CD4-positive, CD25-positive, alpha-beta regulatory T cell (primary cell): ENCODE results near the gene RIN3. TPM values are rescaled to one million over a fixed set of nuclear protein-coding genes. Genes with fewer than 3 reads are reported as not detected.
"Not testable (repeated sequence)": the region's sequence is repeated elsewhere in the genome, so short reads cannot be mapped to it uniquely, and the experiment has no call there.

Experiments used
- ATAC-seq, 2 donors: fragments of 150-1000 bp; cut with Tn5 transposase; one replicate each; pipeline ENCODE4 v1.10.0; 2021; ENCODE audit warnings: low read depth in 2 of 2, moderate number of reproducible peaks in 2 of 2, moderate library complexity in 1 of 2
- DNase-seq, 3 donors: peaks; one replicate each; pipeline versions ENCODE4 v3.0.0 to v3.0.0-alpha.2; 2012 to 2022; ENCODE audit warnings: mixed read lengths in 1 of 3
- H3K27ac ChIP-seq: one replicate; pipeline ENCODE4 v1.7.0; 2013; ENCODE audit warnings: mild to moderate bottlenecking, low read length; ENCODE audit not compliant: insufficient read depth, poor library complexity, severe bottlenecking
- H3K27me3 ChIP-seq: one replicate; pipeline ENCODE4 v1.7.0; 2013; ENCODE audit warnings: low read length; ENCODE audit not compliant: control insufficient read depth, insufficient read depth
- H3K36me3 ChIP-seq: one replicate; pipeline ENCODE4 v1.7.0; 2013; ENCODE audit warnings: mild to moderate bottlenecking, low read length, moderate library complexity; ENCODE audit not compliant: control insufficient read depth, insufficient read depth
- H3K4me1 ChIP-seq: 2 replicates; pipeline ENCODE4 v1.7.0; 2013; ENCODE audit warnings: mild to moderate bottlenecking, low read length; ENCODE audit not compliant: insufficient read depth, control insufficient read depth, poor library complexity, severe bottlenecking
- H3K4me3 ChIP-seq: one replicate; pipeline ENCODE4 v1.7.0; 2013; ENCODE audit warnings: low read depth, mild to moderate bottlenecking, low read length, moderate library complexity
- H3K9me3 ChIP-seq, 2 experiments: 1 replicate in 1 of 2; 2 replicates in 1 of 2; pipeline ENCODE4 v1.7.0; 2013; ENCODE audit warnings: low read length in 2 of 2, mild to moderate bottlenecking in 1 of 2, moderate library complexity in 1 of 2; ENCODE audit not compliant: control insufficient read depth in 2 of 2
- H3K27ac Mint-ChIP-seq, 3 donors: one replicate each; pipeline ENCODE4 v1.8.0; 2020 to 2022; ENCODE audit warnings: mild to moderate bottlenecking in 3 of 3, mixed read lengths in 3 of 3, moderate library complexity in 2 of 3
- H3K27me3 Mint-ChIP-seq: one replicate; pipeline ENCODE4 v1.8.0; 2022; ENCODE audit warnings: mild to moderate bottlenecking, mixed read lengths
- H3K36me3 Mint-ChIP-seq: one replicate; pipeline ENCODE4 v1.8.0; 2020; ENCODE audit warnings: mixed read lengths
- H3K4me1 Mint-ChIP-seq, 4 donors: one replicate each; pipeline ENCODE4 v1.8.0; 2020 to 2022; ENCODE audit warnings: mixed read lengths in 4 of 4, mild to moderate bottlenecking in 1 of 4
- H3K4me3 Mint-ChIP-seq, 4 donors: one replicate each; pipeline ENCODE4 v1.8.0; 2020 to 2022; ENCODE audit warnings: mild to moderate bottlenecking in 4 of 4, mixed read lengths in 4 of 4, moderate library complexity in 3 of 4
- H3K9me3 Mint-ChIP-seq, 7 donors: one replicate each; pipeline ENCODE4 v1.8.0; 2020 to 2022; ENCODE audit warnings: mixed read lengths in 7 of 7, mild to moderate bottlenecking in 3 of 7, moderate library complexity in 2 of 7
- polyA plus RNA-seq, 4 donors: library from polyadenylated mRNA; unstranded; fragments of 300-500 nt; fragmentation: Illumina TruSeq; gene quantifications; one replicate each; pipeline ENCODE4 v1.2.3, GENCODE V29; 2021
- total RNA-seq: library from RNA; stranded (reverse); gene quantifications from one replicate; pipeline ENCODE4 v1.2.3, GENCODE V29; 2022

RIN3 gene
- total and polyA plus RNA-seq, 5 donors from 2014 or later = 21.0 to 120 (median 25.0) TPM

DNA sequence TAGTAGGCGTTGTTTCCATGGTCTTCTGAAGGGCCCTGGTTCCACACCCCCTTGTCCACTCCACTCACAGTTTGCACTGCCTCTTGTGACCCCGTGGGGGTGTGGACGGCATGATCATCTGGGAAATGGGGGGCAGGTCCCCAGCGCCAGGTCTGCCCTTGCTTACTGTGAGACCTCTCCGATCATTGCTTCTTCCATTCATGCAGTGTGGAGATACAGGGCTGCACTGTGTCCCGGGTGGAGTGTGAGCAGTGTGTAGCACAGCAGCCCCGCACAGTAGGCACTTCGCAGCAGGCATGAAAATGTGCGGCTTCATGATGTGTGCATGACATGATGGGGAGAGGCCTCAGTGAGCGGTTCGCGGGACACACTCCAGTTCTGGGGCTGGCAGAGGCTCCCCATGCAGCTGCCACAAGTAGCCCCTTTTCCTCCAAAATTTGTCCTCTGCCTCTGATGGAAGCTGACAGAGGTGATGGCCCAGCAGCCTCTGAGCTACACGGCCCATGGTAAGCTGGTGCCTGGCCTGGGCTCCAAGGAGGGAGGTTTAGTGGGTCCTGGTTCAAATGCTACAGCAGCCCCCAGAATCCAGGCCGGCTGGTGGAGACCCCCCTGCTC, 15.0 kb downstream of the RIN3 start:
- DNase-seq (no peak), ATAC-seq (no peak)
- H3K4me3 ChIP-seq = no peak overlapping the region
- no peaks in the 10 kb centered on the region for H3K4me1 ChIP-seq
- no peaks in the 10 kb centered on the region for H3K9me3 ChIP-seq
- Mint-ChIP-seq H3K4me1 (peaks cover 0 to 29% (median 9%) of the 10 kb centered on the region in 4 donors), H3K27me3 (peaks cover 4% of the 10 kb centered on the region), H3K4me3 (no peak overlapping the region), H3K27ac (no peak overlapping the region), H3K36me3 (no peaks in the 10 kb centered on the region), H3K9me3 (no peaks in the 10 kb centered on the region)
- H3K27ac ChIP-seq = no peak overlapping the region
- H3K36me3 ChIP-seq = no peaks in the 10 kb centered on the region
- no peaks in the 10 kb centered on the region for H3K27me3 ChIP-seq

DNA sequence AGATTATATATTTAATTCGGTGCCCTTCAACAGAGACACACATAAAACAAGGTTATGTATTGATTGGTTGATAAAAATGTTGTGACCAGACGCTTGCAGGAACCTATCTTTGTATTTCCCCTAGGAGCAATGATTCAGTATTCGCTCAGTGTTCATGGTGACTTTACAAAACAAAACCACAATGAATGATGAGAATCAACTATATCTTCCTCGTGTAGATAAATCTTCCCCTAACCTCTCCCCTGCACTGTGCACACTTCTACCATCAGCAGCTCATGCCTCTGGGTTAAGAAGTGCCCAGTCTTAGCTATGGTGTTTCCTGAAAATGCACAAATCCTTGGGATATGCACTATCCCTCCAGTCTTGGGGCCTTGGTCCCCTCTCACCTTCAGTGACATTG, 16.3 kb downstream of the RIN3 start:
- H3K4me3 Mint-ChIP-seq = peak overlapping the region in 1 of 4 donors; percentile 10
- H3K4me1 ChIP-seq = no peaks in the 10 kb centered on the region

DNA sequence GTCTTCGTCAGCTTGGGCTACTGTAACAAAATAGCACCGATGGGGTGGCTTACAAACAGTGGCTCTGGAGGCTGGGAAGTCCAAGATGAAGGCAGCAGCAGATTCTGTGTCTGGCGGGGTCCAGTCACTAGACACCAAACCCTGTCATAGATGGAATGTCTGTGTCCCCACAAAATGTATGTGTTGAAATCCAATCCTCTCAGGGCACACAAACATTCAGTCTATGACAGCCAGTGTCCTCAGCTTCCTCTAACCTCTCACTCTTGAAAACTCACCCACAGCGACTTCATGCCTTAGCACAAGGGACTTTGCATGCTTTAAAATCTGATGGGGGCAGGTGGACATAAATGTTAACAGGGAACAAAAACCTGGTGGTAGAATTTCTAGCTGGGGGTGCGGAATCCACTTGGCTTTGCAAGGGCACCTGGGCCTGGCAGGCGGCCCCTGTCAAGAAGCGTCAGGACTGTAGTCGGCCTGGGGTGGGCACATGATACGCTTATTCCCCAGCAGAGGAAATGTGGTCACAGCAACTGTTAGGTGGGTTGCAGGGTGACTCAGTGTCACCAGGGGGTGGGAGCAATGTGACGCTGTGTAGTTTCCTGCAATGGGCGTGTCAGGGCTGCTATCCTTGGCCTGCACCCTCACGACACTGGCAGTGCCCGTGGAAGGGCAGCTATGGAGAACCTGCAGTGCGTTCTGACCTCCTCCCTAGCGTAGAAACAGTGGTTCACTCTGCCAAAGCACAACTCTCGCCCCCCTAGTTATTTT, 17.7 kb downstream of the RIN3 start:
- H3K4me1 Mint-ChIP-seq = peaks cover 7 to 44% (median 22%) of the 10 kb centered on the region in 4 donors
- H3K27me3 Mint-ChIP-seq = no peaks in the 10 kb centered on the region
- no peak overlapping the region for H3K4me3 ChIP-seq

More for the DNA sequence above, 16.3 kb downstream of the RIN3 start:
- no peaks in the 10 kb centered on the region for H3K27me3 ChIP-seq
- DNase-seq (no peak), ATAC-seq (no peak)
- Mint-ChIP-seq H3K27ac (peak overlapping the region in 1 of 3 donors; percentile 22), H3K4me1 (peaks cover under 1 to 34% (median 10%) of the 10 kb centered on the region in 4 donors), H3K27me3 (no peaks in the 10 kb centered on the region), H3K36me3 (no peaks in the 10 kb centered on the region), H3K9me3 (no peaks in the 10 kb centered on the region)
- H3K9me3 ChIP-seq = no peaks in the 10 kb centered on the region
- no peak overlapping the region for H3K27ac ChIP-seq
- H3K36me3 ChIP-seq = no peaks in the 10 kb centered on the region
- H3K4me3 ChIP-seq = no peak overlapping the region

DNA sequence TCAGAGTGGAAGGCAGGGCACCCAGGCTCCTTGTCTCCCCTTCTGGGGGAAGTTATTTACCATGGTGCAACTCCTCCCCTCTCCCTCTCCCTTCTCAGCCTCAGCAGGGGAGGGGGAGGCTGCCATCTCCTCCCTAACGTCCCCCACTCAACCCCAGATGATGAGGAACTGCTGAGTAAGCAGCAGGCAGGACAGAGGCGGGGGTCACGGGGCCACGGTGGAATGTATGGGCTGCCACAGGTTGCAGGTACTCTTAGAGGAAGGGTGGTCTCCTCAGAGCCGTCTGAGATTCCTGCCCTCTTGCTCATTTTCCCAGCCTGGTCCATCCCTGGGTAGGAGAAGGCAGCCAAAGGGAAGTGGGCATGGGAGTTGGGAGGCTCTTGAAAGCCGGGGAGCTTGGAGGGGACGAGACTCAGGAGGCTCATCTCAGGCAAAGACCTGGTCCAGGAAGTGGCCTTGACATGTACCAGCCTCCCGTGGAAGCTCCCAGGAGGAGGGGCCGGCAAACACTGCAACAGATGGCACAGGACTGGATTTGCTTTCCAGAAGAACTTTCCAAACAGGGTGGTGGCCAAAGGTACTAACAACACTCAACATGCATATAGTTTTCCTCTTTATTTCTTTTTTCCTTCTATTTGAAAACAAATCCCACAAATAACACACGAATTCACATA, 19.0 kb downstream of the RIN3 start:
- Histone ChIP-seq H3K9me3 (no peaks in the 10 kb centered on the region), H3K36me3 (no peaks in the 10 kb centered on the region), H3K4me1 (peaks cover 10% of the 10 kb centered on the region), H3K27me3 (no peaks in the 10 kb centered on the region), H3K4me3 (no peak overlapping the region), H3K27ac (no peak overlapping the region)
- Mint-ChIP-seq H3K27ac (peak overlapping the region in 1 of 3 donors; percentile 55), H3K4me1 (peaks cover 7 to 49% (median 21%) of the 10 kb centered on the region in 4 donors), H3K4me3 (no peak overlapping the region), H3K9me3 (no peaks in the 10 kb centered on the region), H3K27me3 (no peaks in the 10 kb centered on the region), H3K36me3 (no peaks in the 10 kb centered on the region)
- DNase-seq (no peak), ATAC-seq (no peak)

More for the DNA sequence above, 17.7 kb downstream of the RIN3 start:
- Mint-ChIP-seq H3K27ac (peak overlapping the region in 1 of 3 donors; percentile 62), H3K4me3 (peak overlapping the region in 2 of 4 donors; percentile 12 to 38), H3K9me3 (no peaks in the 10 kb centered on the region), H3K36me3 (no peaks in the 10 kb centered on the region)
- no peaks in the 10 kb centered on the region for H3K9me3 ChIP-seq
- H3K4me1 ChIP-seq = peaks cover 10% of the 10 kb centered on the region
- H3K27ac ChIP-seq = no peak overlapping the region
- H3K36me3 ChIP-seq = no peaks in the 10 kb centered on the region
- peak in 2 of 3 donors; percentile 16 to 38 for DNase-seq
- ATAC-seq = peak; percentile 67 to 72
- no peaks in the 10 kb centered on the region for H3K27me3 ChIP-seq

DNA sequence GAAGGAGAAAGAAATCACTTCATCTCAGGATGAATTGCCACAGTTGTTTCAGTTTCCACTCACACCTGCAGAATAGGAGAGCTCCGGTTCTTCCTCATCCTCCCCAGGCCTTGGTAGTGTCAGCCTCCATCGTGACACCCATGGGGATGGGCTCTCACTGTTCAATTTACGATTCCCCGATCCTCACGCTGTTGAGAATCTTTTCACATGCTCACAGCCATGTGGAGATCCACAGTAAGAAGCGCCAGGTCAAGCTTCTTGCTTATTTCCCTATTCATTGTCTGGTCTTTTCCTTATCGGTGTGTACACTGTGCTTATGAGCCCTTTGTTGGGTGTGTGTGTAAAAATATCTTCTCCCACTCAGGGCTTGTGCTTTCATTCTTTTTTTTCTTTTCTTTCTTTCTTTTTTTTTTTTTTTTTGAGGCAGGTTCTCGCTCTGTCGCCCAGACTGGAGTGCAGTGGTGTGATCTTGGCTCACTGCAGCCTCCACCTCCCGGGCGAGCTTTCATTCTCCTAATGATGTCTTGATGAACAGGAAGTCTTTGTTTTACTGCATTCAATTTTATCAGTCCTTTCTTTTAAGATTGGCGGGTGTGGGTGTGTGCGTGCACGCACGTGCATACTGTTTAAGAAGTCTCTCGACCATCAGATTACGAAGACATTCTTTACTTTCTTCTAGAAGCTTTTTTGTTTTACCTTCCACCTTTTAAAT, 21.5 kb downstream of the RIN3 start:
- peak overlapping the region; percentile 37 for H3K4me3 ChIP-seq
- no peaks in the 10 kb centered on the region for H3K36me3 ChIP-seq
- no peaks in the 10 kb centered on the region for H3K36me3 Mint-ChIP-seq
- peaks cover 26% of the 10 kb centered on the region for H3K4me1 ChIP-seq
- H3K27me3 Mint-ChIP-seq = no peaks in the 10 kb centered on the region
- DNase-seq (peak in 1 of 3 donors; percentile 69), ATAC-seq (peak in 1 of 2 donors; percentile 45)
- peak overlapping the region in 3 of 4 donors; percentile 29 to 87 (median 61) for H3K4me3 Mint-ChIP-seq
- no peaks in the 10 kb centered on the region for H3K9me3 Mint-ChIP-seq
- no peaks in the 10 kb centered on the region for H3K27me3 ChIP-seq
- no peak overlapping the region for H3K27ac ChIP-seq
- no peaks in the 10 kb centered on the region for H3K9me3 ChIP-seq
- H3K27ac Mint-ChIP-seq = peak overlapping the region; percentile 22 to 81 (median 60)
- H3K4me1 Mint-ChIP-seq = peaks cover 12 to 67% (median 24%) of the 10 kb centered on the region in 4 donors

DNA sequence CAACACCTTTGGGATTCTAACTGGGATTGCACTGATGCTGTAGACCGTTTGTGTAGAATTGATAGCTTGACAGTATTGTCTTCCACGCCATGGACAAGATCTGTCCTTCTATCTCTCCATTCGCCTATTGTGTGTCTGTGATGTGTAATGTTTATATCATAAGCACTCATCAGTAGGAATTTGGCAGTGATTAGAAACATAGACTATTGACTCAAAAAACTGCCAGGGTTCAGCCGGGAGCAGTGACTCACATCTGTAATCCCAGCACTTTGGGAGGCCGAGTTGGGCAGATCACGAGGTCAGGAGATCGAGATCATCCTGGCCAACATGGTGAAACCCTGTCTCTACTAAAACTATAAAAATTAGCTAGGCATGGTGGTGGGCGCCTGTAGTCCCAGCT, 22.6 kb downstream of the RIN3 start:
- H3K9me3 ChIP-seq, ATAC-seq, H3K9me3 Mint-ChIP-seq, H3K36me3 ChIP-seq, H3K27ac ChIP-seq, H3K36me3 Mint-ChIP-seq, H3K4me3 ChIP-seq, H3K27me3 Mint-ChIP-seq, DNase-seq, H3K27me3 ChIP-seq, H3K4me3 Mint-ChIP-seq: not testable (repeated sequence)
- Mint-ChIP-seq H3K27ac (peak overlapping the region in 2 of 3 donors; percentile 65 to 81), H3K4me1 (peaks cover 12 to 73% (median 25%) of the 10 kb centered on the region in 4 donors)
- H3K4me1 ChIP-seq = peaks cover 26% of the 10 kb centered on the region

DNA sequence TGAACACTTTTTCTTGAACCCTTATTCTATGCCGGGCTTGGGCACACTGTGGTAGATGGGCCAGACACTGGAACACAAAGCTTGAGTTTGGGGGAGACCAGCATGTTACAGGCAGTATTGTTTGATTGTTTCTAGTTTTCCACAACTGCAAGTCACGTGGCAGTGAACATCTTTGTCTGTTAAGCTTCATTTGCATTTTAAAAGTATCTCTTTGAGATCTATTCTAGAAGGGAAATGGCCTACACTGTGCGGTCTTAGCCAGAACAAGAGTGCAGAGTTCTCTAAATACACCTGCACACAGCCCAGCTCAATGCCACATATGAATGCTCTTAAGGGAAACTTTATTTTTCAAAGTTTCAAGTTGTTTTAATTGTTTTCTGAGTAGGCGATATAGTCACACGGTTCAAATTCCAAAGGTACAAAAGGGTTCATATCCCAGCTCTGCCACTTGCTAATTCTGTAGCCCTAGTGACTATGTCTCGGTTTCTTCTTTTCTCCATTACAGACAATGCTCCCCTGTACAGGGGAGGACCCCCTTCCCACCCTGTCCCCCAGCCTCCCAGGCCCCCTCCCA, 24.9 kb downstream of the RIN3 start:
- H3K27ac ChIP-seq = no peak overlapping the region
- no peaks in the 10 kb centered on the region for H3K36me3 ChIP-seq
- H3K9me3 ChIP-seq = no peaks in the 10 kb centered on the region
- H3K27ac Mint-ChIP-seq = peak overlapping the region in 2 of 3 donors; percentile 49 to 83
- H3K4me3 Mint-ChIP-seq = peak overlapping the region in 3 of 4 donors; percentile 10 to 31 (median 31)
- H3K4me1 Mint-ChIP-seq = peaks cover 12 to 63% (median 26%) of the 10 kb centered on the region in 4 donors
- DNase-seq = peak in 1 of 3 donors; percentile 68
- no peaks in the 10 kb centered on the region for H3K9me3 Mint-ChIP-seq
- peak in 1 of 2 donors; percentile 64 for ATAC-seq
- H3K27me3 ChIP-seq = no peaks in the 10 kb centered on the region
- no peak overlapping the region for H3K4me3 ChIP-seq
- H3K4me1 ChIP-seq = peaks cover 26% of the 10 kb centered on the region
- H3K27me3 Mint-ChIP-seq = no peaks in the 10 kb centered on the region
- no peaks in the 10 kb centered on the region for H3K36me3 Mint-ChIP-seq
